Panc1 (cell line): ENCODE results near the gene SEMA4D. TPM values are rescaled to one million over a fixed set of nuclear protein-coding genes. Genes with fewer than 3 reads are reported as not detected.

Source experiments
- ATAC-seq: fragments of 200-7000 bp; cut with Tn5 transposase; 2 replicates; pipeline ENCODE4 v1.9.1; 2020; ENCODE audit warnings: mild to moderate bottlenecking, moderate library complexity
- BruUV-seq: library from RNA; stranded (reverse); fragments of 400-500 nt; replicated peaks from 2 replicates; lab custom pipeline; 2021; lab: Mats Ljungman, UMichigan
- CTCF ChIA-PET: fragments of 300-600 bp; sonication (Branson Sonifier 250); formaldehyde crosslinking; loops from one replicate; lab custom pipeline; 2022; ENCODE audit warnings: antibody characterized with exemption; lab: Charles Lee
- POLR2A ChIA-PET: fragments of 300-600 bp; sonication (Branson Sonifier 250); formaldehyde crosslinking; loops from one replicate; lab custom pipeline; 2022; ENCODE audit warnings: antibody characterized with exemption; lab: Charles Lee
- DNase-seq: peaks from one replicate; pipeline ENCODE4 v3.0.0-alpha.2; 2010; ENCODE audit warnings: low read depth, low spot score
- H3K27ac ChIP-seq: 2 replicates; pipeline ENCODE4 v1.5.1; 2011; ENCODE audit warnings: mild to moderate bottlenecking, low read length, inconsistent platforms
- H3K27me3 ChIP-seq: fragments of 200-500 bp; sonication (Bioruptor generic); 2 replicates; pipeline ENCODE4 v1.6.0; 2014; ENCODE audit warnings: low read length, inconsistent platforms; ENCODE audit not compliant: control insufficient read depth, insufficient read depth
- H3K36me3 ChIP-seq: fragments of 200-500 bp; sonication (Bioruptor generic); 2 replicates; pipeline ENCODE4 v1.5.1; 2014; ENCODE audit warnings: inconsistent platforms, mild to moderate bottlenecking, low read length, moderate library complexity; ENCODE audit not compliant: control insufficient read depth, insufficient read depth
- H3K4me1 ChIP-seq: 2 replicates; pipeline ENCODE4 v1.5.1; 2011; ENCODE audit warnings: inconsistent platforms, mild to moderate bottlenecking, low read length, moderate library complexity; ENCODE audit not compliant: control insufficient read depth, insufficient read depth
- H3K4me3 ChIP-seq, 2 experiments: 2 replicates each; pipeline ENCODE4 v1.5.1; 2011 to 2012; ENCODE audit warnings: low read depth in 2 of 2, low read length in 2 of 2, mild to moderate bottlenecking in 2 of 2, inconsistent platforms in 1 of 2, moderate library complexity in 1 of 2
- H3K9me3 ChIP-seq: fragments of 200-500 bp; sonication (Bioruptor generic); 2 replicates; pipeline ENCODE4 v1.5.1; 2014; ENCODE audit warnings: low read depth, mild to moderate bottlenecking, inconsistent platforms, low read length, moderate library complexity; ENCODE audit not compliant: control insufficient read depth, insufficient read depth
- CTCF ChIP-seq: fragments of 450-650 bp; IDR thresholded peaks from 2 replicates; pipeline ENCODE4 v1.5.1; 2017; ENCODE audit warnings: mild to moderate bottlenecking
- POLR2AphosphoS5 ChIP-seq: IDR thresholded peaks from 2 replicates; pipeline ENCODE4 v1.6.1; 2012; ENCODE audit warnings: mild to moderate bottlenecking, low read depth, low read length, moderate library complexity
- SIN3A ChIP-seq: IDR thresholded peaks from 2 replicates; pipeline ENCODE4 v1.6.1; 2012; ENCODE audit warnings: low read depth, mild to moderate bottlenecking, low read length, moderate library complexity, borderline replicate concordance; ENCODE audit not compliant: insufficient read depth
- TCF7L2 ChIP-seq: IDR thresholded peaks from 2 replicates; pipeline ENCODE4 v1.6.1; 2011; ENCODE audit warnings: mild to moderate bottlenecking, low read depth, low read length, inconsistent platforms
- in situ Hi-C: cut with HindIII; loops from 2 replicates; pipeline ENCODE4 v1.10.0; 2016; ENCODE audit warnings: low sequenced_read_pairs, low pct_unique_long_range_greater_than_20kb
- intact Hi-C: fragments of 100-400 bp; cut with micrococcal nuclease; formaldehyde crosslinking; loops from one replicate; pipeline ENCODE4 v1.10.0; 2022; ENCODE audit not compliant: unreplicated experiment
- total RNA-seq: library from RNA; stranded (reverse); gene quantifications from one replicate; pipeline ENCODE4 v1.2.1, GENCODE V29; 2021; ENCODE audit not compliant: unreplicated experiment
- TF ChIP-seq, protein P1 (sequence below), 2 experiments: IDR thresholded peaks; 2 replicates each; pipeline ENCODE4 v1.6.1; 2011 to 2012; ENCODE audit warnings: low read depth in 2 of 2, control low read depth in 1 of 2, low read length in 1 of 2, mild to moderate bottlenecking in 1 of 2, moderate library complexity in 1 of 2; ENCODE audit not compliant: insufficient read depth in 1 of 2

SEMA4D gene
- total RNA-seq, 1 experiment from 2014 or later, result 6.5 TPM

DNA sequence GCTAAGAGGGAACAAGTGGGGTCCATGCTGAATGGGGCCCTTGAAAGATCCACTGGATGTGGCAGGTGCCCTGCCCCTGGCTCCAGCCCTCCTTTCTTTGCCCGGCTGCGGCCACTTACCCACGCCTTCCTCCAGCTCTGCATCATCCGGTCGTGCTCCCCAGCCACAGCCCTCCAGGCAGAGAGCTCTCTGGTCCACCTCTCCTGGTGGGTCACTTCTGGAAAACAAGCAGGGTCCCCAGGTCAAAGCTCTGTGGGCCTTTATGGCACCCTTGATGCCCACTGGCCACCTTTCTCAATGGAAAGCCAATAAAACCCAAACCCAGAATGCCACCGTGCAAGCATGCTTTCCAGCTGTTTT, 134.6 kb downstream of the SEMA4D start:
- intact Hi-C loops, result no loop called here
- ChIA-PET POLR2A (no interaction called here), CTCF (no interaction called here)
- H3K9me3 ChIP-seq, result no peaks in the 10 kb centered on the region
- no peak overlapping the region for H3K27ac ChIP-seq
- H3K27me3 ChIP-seq, result no peaks in the 10 kb centered on the region
- H3K4me1 ChIP-seq, result no peaks in the 10 kb centered on the region
- no peaks in the 10 kb centered on the region for H3K36me3 ChIP-seq
- no peak for ATAC-seq
- in situ Hi-C loops, result no loop called here
- H3K4me3 ChIP-seq, result no peak overlapping the region
- no peak for TF ChIP-seq CTCF
- TF ChIP-seq TCF7L2, result no peak
- no peak for TF ChIP-seq POLR2AphosphoS5
- no peak for TF ChIP-seq SIN3A
- TF ChIP-seq, protein P1, sequence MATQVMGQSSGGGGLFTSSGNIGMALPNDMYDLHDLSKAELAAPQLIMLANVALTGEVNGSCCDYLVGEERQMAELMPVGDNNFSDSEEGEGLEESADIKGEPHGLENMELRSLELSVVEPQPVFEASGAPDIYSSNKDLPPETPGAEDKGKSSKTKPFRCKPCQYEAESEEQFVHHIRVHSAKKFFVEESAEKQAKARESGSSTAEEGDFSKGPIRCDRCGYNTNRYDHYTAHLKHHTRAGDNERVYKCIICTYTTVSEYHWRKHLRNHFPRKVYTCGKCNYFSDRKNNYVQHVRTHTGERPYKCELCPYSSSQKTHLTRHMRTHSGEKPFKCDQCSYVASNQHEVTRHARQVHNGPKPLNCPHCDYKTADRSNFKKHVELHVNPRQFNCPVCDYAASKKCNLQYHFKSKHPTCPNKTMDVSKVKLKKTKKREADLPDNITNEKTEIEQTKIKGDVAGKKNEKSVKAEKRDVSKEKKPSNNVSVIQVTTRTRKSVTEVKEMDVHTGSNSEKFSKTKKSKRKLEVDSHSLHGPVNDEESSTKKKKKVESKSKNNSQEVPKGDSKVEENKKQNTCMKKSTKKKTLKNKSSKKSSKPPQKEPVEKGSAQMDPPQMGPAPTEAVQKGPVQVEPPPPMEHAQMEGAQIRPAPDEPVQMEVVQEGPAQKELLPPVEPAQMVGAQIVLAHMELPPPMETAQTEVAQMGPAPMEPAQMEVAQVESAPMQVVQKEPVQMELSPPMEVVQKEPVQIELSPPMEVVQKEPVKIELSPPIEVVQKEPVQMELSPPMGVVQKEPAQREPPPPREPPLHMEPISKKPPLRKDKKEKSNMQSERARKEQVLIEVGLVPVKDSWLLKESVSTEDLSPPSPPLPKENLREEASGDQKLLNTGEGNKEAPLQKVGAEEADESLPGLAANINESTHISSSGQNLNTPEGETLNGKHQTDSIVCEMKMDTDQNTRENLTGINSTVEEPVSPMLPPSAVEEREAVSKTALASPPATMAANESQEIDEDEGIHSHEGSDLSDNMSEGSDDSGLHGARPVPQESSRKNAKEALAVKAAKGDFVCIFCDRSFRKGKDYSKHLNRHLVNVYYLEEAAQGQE (IDR thresholded peaks at IDR 0.05; ENCODE audit: insufficient read depth in 1 of 2, low read depth in 2 of 2, low read length in 1 of 2), result no peak
- DNase-seq, result no peak
- BruUV-seq, result no TSS peak

GRCh38 chr9:89362647-89363310, 135.1 kb downstream of the SEMA4D start:
- POLR2A ChIA-PET, result no interaction called here
- CTCF ChIA-PET, result no interaction called here
- H3K27me3 ChIP-seq, result no peaks in the 10 kb centered on the region
- no peaks in the 10 kb centered on the region for H3K4me1 ChIP-seq
- intact Hi-C loops, result no loop called here
- in situ Hi-C loops, result no loop called here
- ATAC-seq, result no peak
- H3K27ac ChIP-seq, result no peak overlapping the region
- TF ChIP-seq POLR2AphosphoS5 (no peak), SIN3A (no peak), CTCF (no peak), TCF7L2 (no peak)
- TF ChIP-seq, protein P1 (IDR thresholded peaks at IDR 0.05; ENCODE audit: insufficient read depth in 1 of 2, low read depth in 2 of 2, low read length in 1 of 2), result no peak
- BruUV-seq, result no TSS peak
- DNase-seq, result no peak
- H3K36me3 ChIP-seq, result no peaks in the 10 kb centered on the region
- no peaks in the 10 kb centered on the region for H3K9me3 ChIP-seq
- no peak overlapping the region for H3K4me3 ChIP-seq
